SK-N-SH treated with all-trans-retinoic acid at 6 μM for 48 hours (cell line): Measurements from ENCODE around the gene ELMOD3.

Experiments
- ATAC-seq: fragments of 200-7000 bp; cut with Tn5 transposase; 3 replicates; pipeline ENCODE4 v1.9.1; 2020; ENCODE audit warnings: mild to moderate bottlenecking, moderate library complexity
- ARNTL ChIP-seq: fragments of 450-650 bp; formaldehyde crosslinking; IDR thresholded peaks from 2 replicates; pipeline ENCODE4 v1.5.0; 2020; ENCODE audit warnings: low read depth, mild to moderate bottlenecking, moderate library complexity, borderline replicate concordance
- BACH2 ChIP-seq: fragments of 250-450 bp; sonication (Bioruptor Pico); IDR thresholded peaks from 2 replicates; pipeline ENCODE4 v1.9.0; 2021; ENCODE audit warnings: mild to moderate bottlenecking, borderline replicate concordance
- CREB5 ChIP-seq: fragments of 250-450 bp; sonication (Bioruptor Pico); IDR thresholded peaks from 2 replicates; pipeline ENCODE4 v1.5.1; 2020; ENCODE audit warnings: low read depth, mild to moderate bottlenecking, moderate library complexity
- CSDC2 ChIP-seq: fragments of 250-450 bp; sonication (Bioruptor Pico); IDR thresholded peaks from 2 replicates; pipeline ENCODE4 v1.5.0; 2020; ENCODE audit warnings: mild to moderate bottlenecking, moderate library complexity
- CSRNP3 ChIP-seq: fragments of 250-450 bp; sonication (Bioruptor Pico); IDR thresholded peaks from 2 replicates; pipeline ENCODE4 v1.5.1; 2021; ENCODE audit warnings: mild to moderate bottlenecking, moderate library complexity
- ESRRG ChIP-seq: fragments of 250-450 bp; sonication (Bioruptor Pico); IDR thresholded peaks from 2 replicates; pipeline ENCODE4 v1.6.1; 2021; ENCODE audit warnings: mild to moderate bottlenecking
- GLIS3 ChIP-seq: fragments of 250-450 bp; sonication (Bioruptor Pico); IDR thresholded peaks from 2 replicates; pipeline ENCODE4 v1.5.0; 2020; ENCODE audit warnings: mild to moderate bottlenecking, moderate library complexity
- ISL1 ChIP-seq: fragments of 250-450 bp; sonication (Bioruptor Pico); IDR thresholded peaks from 2 replicates; pipeline ENCODE4 v2.1.2; 2022; ENCODE audit warnings: mild to moderate bottlenecking, moderate library complexity
- OSR1 ChIP-seq: fragments of 250-450 bp; sonication (Bioruptor Pico); IDR thresholded peaks from 2 replicates; pipeline ENCODE4 v1.8.0; 2022; ENCODE audit warnings: moderate library complexity, mild to moderate bottlenecking, inconsistent platforms
- PATZ1 ChIP-seq: fragments of 250-450 bp; sonication (Bioruptor Pico); IDR thresholded peaks from 2 replicates; pipeline ENCODE4 v1.8.0; 2020; ENCODE audit warnings: mild to moderate bottlenecking, moderate library complexity, borderline replicate concordance
- PPARA ChIP-seq: fragments of 250-450 bp; sonication (Bioruptor Pico); IDR thresholded peaks from 2 replicates; pipeline ENCODE4 v1.5.0; 2020; ENCODE audit warnings: mild to moderate bottlenecking, borderline replicate concordance
- RARB ChIP-seq: fragments of 250-450 bp; sonication (Bioruptor Pico); IDR thresholded peaks from 2 replicates; pipeline ENCODE4 v1.8.0; 2021; ENCODE audit warnings: mild to moderate bottlenecking, moderate library complexity
- SNAI2 ChIP-seq: fragments of 250-450 bp; sonication (Bioruptor Pico); IDR thresholded peaks from 2 replicates; pipeline ENCODE4 v1.5.0; 2020; ENCODE audit warnings: mild to moderate bottlenecking, moderate library complexity
- TCF4 ChIP-seq: fragments of 250-450 bp; sonication (Bioruptor Pico); IDR thresholded peaks from 2 replicates; pipeline ENCODE4 v1.8.0; 2021; ENCODE audit warnings: mild to moderate bottlenecking, moderate library complexity, borderline replicate concordance
- TOX ChIP-seq: fragments of 250-450 bp; sonication (Bioruptor Pico); IDR thresholded peaks from 2 replicates; pipeline ENCODE4 v1.8.0; 2021; ENCODE audit warnings: mild to moderate bottlenecking, moderate library complexity, borderline replicate concordance
- ZC3H10 ChIP-seq: fragments of 250-450 bp; sonication (Bioruptor Pico); IDR thresholded peaks from 2 replicates; pipeline ENCODE4 v1.5.1; 2021; ENCODE audit warnings: mild to moderate bottlenecking, moderate library complexity
- ZFP3 ChIP-seq: fragments of 250-450 bp; sonication (Bioruptor Pico); IDR thresholded peaks from 2 replicates; pipeline ENCODE4 v1.5.0; 2020; ENCODE audit warnings: mild to moderate bottlenecking, moderate library complexity
- ZFP30 ChIP-seq: fragments of 450-650 bp; formaldehyde crosslinking; IDR thresholded peaks from 2 replicates; pipeline ENCODE4 v1.5.0; 2022; ENCODE audit warnings: mild to moderate bottlenecking, moderate library complexity
- ZNF565 ChIP-seq: fragments of 450-650 bp; formaldehyde crosslinking; conservative IDR thresholded peaks from 2 replicates; pipeline ENCODE4 v1.5.0; 2020; ENCODE audit warnings: low read depth, mild to moderate bottlenecking, moderate library complexity
- ZNF70 ChIP-seq: fragments of 450-650 bp; formaldehyde crosslinking; IDR thresholded peaks from 2 replicates; pipeline ENCODE4 v1.5.0; 2020; ENCODE audit warnings: mild to moderate bottlenecking, moderate library complexity
- ZNF8 ChIP-seq: fragments of 450-650 bp; formaldehyde crosslinking; IDR thresholded peaks from 2 replicates; pipeline ENCODE4 v1.5.0; 2020; ENCODE audit warnings: mild to moderate bottlenecking, moderate library complexity
- TF ChIP-seq, protein P1 (sequence below): fragments of 250-450 bp; sonication (Bioruptor Pico); IDR thresholded peaks from 2 replicates; pipeline ENCODE4 v1.8.0; 2021; ENCODE audit warnings: low read depth, mild to moderate bottlenecking, moderate library complexity, borderline replicate concordance
- TF ChIP-seq, protein P2 (sequence below): fragments of 250-450 bp; sonication (Bioruptor Pico); IDR thresholded peaks from 2 replicates; pipeline ENCODE4 v1.5.0; 2020; ENCODE audit warnings: mild to moderate bottlenecking, moderate library complexity

The ELMOD3 gene

GRCh38 chr2:85427300-85427835 lies 72.8 kb downstream of the ELMOD3 start:
- no peak for ATAC-seq
- TF ChIP-seq CREB5 (CRISPR knock-in tag) (no peak), RARB (CRISPR knock-in tag) (no peak), TCF4 (no peak), PATZ1 (CRISPR knock-in tag) (no peak), ESRRG (CRISPR knock-in tag) (no peak), ZNF565 (CRISPR knock-in tag) (no peak), CSRNP3 (no peak), ZFP30 (no peak), ZNF70 (CRISPR knock-in tag) (no peak), ZC3H10 (CRISPR knock-in tag) (no peak), ZFP3 (CRISPR knock-in tag) (no peak), SNAI2 (CRISPR knock-in tag) (no peak), OSR1 (CRISPR knock-in tag) (no peak), CSDC2 (CRISPR knock-in tag) (no peak), ISL1 (CRISPR knock-in tag) (no peak), TOX (CRISPR knock-in tag) (no peak), GLIS3 (no peak), BACH2 (CRISPR knock-in tag) (no peak)
- TF ChIP-seq, protein P1, sequence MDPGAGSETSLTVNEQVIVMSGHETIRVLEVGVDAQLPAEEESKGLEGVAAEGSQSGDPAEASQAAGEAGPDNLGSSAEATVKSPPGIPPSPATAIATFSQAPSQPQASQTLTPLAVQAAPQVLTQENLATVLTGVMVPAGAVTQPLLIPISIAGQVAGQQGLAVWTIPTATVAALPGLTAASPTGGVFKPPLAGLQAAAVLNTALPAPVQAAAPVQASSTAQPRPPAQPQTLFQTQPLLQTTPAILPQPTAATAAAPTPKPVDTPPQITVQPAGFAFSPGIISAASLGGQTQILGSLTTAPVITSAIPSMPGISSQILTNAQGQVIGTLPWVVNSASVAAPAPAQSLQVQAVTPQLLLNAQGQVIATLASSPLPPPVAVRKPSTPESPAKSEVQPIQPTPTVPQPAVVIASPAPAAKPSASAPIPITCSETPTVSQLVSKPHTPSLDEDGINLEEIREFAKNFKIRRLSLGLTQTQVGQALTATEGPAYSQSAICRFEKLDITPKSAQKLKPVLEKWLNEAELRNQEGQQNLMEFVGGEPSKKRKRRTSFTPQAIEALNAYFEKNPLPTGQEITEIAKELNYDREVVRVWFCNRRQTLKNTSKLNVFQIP = no peak
- TF ChIP-seq, protein P2, sequence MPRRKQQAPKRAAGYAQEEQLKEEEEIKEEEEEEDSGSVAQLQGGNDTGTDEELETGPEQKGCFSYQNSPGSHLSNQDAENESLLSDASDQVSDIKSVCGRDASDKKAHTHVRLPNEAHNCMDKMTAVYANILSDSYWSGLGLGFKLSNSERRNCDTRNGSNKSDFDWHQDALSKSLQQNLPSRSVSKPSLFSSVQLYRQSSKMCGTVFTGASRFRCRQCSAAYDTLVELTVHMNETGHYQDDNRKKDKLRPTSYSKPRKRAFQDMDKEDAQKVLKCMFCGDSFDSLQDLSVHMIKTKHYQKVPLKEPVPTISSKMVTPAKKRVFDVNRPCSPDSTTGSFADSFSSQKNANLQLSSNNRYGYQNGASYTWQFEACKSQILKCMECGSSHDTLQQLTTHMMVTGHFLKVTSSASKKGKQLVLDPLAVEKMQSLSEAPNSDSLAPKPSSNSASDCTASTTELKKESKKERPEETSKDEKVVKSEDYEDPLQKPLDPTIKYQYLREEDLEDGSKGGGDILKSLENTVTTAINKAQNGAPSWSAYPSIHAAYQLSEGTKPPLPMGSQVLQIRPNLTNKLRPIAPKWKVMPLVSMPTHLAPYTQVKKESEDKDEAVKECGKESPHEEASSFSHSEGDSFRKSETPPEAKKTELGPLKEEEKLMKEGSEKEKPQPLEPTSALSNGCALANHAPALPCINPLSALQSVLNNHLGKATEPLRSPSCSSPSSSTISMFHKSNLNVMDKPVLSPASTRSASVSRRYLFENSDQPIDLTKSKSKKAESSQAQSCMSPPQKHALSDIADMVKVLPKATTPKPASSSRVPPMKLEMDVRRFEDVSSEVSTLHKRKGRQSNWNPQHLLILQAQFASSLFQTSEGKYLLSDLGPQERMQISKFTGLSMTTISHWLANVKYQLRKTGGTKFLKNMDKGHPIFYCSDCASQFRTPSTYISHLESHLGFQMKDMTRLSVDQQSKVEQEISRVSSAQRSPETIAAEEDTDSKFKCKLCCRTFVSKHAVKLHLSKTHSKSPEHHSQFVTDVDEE (CRISPR knock-in tag) = no peak

GRCh38 chr2:85428343-85428881 lies 73.8 kb downstream of the ELMOD3 start:
- no peak for ATAC-seq
- TF ChIP-seq ZFP3 (CRISPR knock-in tag) (no peak), ZNF70 (CRISPR knock-in tag) (no peak), ARNTL (CRISPR knock-in tag) (no peak), CREB5 (CRISPR knock-in tag) (no peak), ZNF8 (CRISPR knock-in tag) (no peak), TCF4 (no peak), ISL1 (CRISPR knock-in tag) (no peak), ESRRG (CRISPR knock-in tag) (no peak), PPARA (CRISPR knock-in tag) (no peak), TOX (CRISPR knock-in tag) (no peak)
- TF ChIP-seq, protein P1 = no peak
- TF ChIP-seq, protein P2 (CRISPR knock-in tag) = no peak
